ENCODE results near the gene GNLY.

Gene GNLY

GRCh38 chr2:85730686-85731230 is 36.6 kb downstream of the GNLY start:
- H3K27ac ChIP-seq (ENCODE audit: low read depth, low read length, poor library complexity, severe bottlenecking) = no peak overlapping the region
- no peak overlapping the region for H2AFZ ChIP-seq (ENCODE audit: low read length)
- no peak overlapping the region for H3K4me3 ChIP-seq (ENCODE audit: low read depth, low read length, poor library complexity, severe bottlenecking)
- no peaks in the 10 kb centered on the region for H3K36me3 ChIP-seq (ENCODE audit: insufficient read depth, low read length)
- no peaks in the 10 kb centered on the region for H4K20me1 ChIP-seq (ENCODE audit: insufficient read depth, low read length)
- H3K4me2 ChIP-seq (ENCODE audit: low read length) = no peak overlapping the region
- H3K4me1 ChIP-seq (ENCODE audit: insufficient read depth, low read length, severe bottlenecking) = no peaks in the 10 kb centered on the region
- H3K9ac ChIP-seq (ENCODE audit: low read length) = no peak overlapping the region
- no peaks in the 10 kb centered on the region for H3K27me3 ChIP-seq (ENCODE audit: insufficient read depth, low read length)
- no peaks in the 10 kb centered on the region for H3F3A ChIP-seq (ENCODE audit: insufficient read depth, low read length)
- H3K9me2 ChIP-seq (ENCODE audit: low read depth, low read length) = no peaks in the 10 kb centered on the region
- H3K79me2 ChIP-seq (ENCODE audit: insufficient read depth, low read length) = no peaks in the 10 kb centered on the region
- no peak for TF ChIP-seq EZH2 (IDR thresholded peaks at IDR 0.05; ENCODE audit: borderline replicate concordance, low read length)
- no peaks in the 10 kb centered on the region for H3K9me3 ChIP-seq (ENCODE audit: low read length)

- no peak overlapping the region for H3K27ac ChIP-seq (ENCODE audit: low read depth, low read length, poor library complexity, severe bottlenecking)
- no peak for TF ChIP-seq EZH2 (IDR thresholded peaks at IDR 0.05; ENCODE audit: borderline replicate concordance, low read length)
- no peak for TF ChIP-seq CTCF (IDR thresholded peaks at IDR 0.05; ENCODE audit: low read length)
- no peaks in the 10 kb centered on the region for H3K9me2 ChIP-seq (ENCODE audit: low read depth, low read length)
- no peaks in the 10 kb centered on the region for H3K27me3 ChIP-seq (ENCODE audit: insufficient read depth, low read length)
- no peak overlapping the region for H3K4me3 ChIP-seq (ENCODE audit: low read depth, low read length, poor library complexity, severe bottlenecking)
- H2AFZ ChIP-seq (ENCODE audit: low read length) = no peak overlapping the region
- H3K4me1 ChIP-seq (ENCODE audit: insufficient read depth, low read length, severe bottlenecking) = no peaks in the 10 kb centered on the region
- H3K36me3 ChIP-seq (ENCODE audit: insufficient read depth, low read length) = no peaks in the 10 kb centered on the region
- H3K9me3 ChIP-seq (ENCODE audit: low read length) = no peaks in the 10 kb centered on the region
- H4K20me1 ChIP-seq (ENCODE audit: insufficient read depth, low read length) = no peaks in the 10 kb centered on the region
- no peak overlapping the region for H3K9ac ChIP-seq (ENCODE audit: low read length)
- H3K79me2 ChIP-seq (ENCODE audit: insufficient read depth, low read length) = no peaks in the 10 kb centered on the region
- H3K4me2 ChIP-seq (ENCODE audit: low read length) = no peak overlapping the region
- H3F3A ChIP-seq (ENCODE audit: insufficient read depth, low read length) = no peaks in the 10 kb centered on the region
Observed at GRCh38 chr2:85731606-85732005, 37.4 kb downstream of the GNLY start.

GRCh38 chr2:85732467-85733120 is 38.4 kb downstream of the GNLY start:
- Histone ChIP-seq H3K4me2 (ENCODE audit: low read length) (no peak overlapping the region), H3K4me3 (ENCODE audit: low read depth, low read length, poor library complexity, severe bottlenecking) (no peak overlapping the region), H3K9me2 (ENCODE audit: low read depth, low read length) (no peaks in the 10 kb centered on the region), H3K4me1 (ENCODE audit: insufficient read depth, low read length, severe bottlenecking) (no peaks in the 10 kb centered on the region), H3K27me3 (ENCODE audit: insufficient read depth, low read length) (no peaks in the 10 kb centered on the region), H2AFZ (ENCODE audit: low read length) (no peak overlapping the region), H3K79me2 (ENCODE audit: insufficient read depth, low read length) (no peaks in the 10 kb centered on the region), H4K20me1 (ENCODE audit: insufficient read depth, low read length) (no peaks in the 10 kb centered on the region), H3K36me3 (ENCODE audit: insufficient read depth, low read length) (no peaks in the 10 kb centered on the region), H3K27ac (ENCODE audit: low read depth, low read length, poor library complexity, severe bottlenecking) (no peak overlapping the region), H3F3A (ENCODE audit: insufficient read depth, low read length) (no peaks in the 10 kb centered on the region), H3K9ac (ENCODE audit: low read length) (no peak overlapping the region), H3K9me3 (ENCODE audit: low read length) (no peaks in the 10 kb centered on the region)
- TF ChIP-seq CTCF (IDR thresholded peaks at IDR 0.05; ENCODE audit: low read length) = no peak
- no peak for TF ChIP-seq EZH2 (IDR thresholded peaks at IDR 0.05; ENCODE audit: borderline replicate concordance, low read length)

Data from OCI-LY1 (cell line).